OCI-LY1 (cell line): ENCODE measurements around the gene MYH16.

Experiments used
- H2AFZ ChIP-seq: fragments of 200-600 bp; sonication (generic), shearing (Covaris generic); 2 replicates; pipeline ENCODE4 v1.6.0; 2014; ENCODE audit warnings: antibody characterized with exemption, mild to moderate bottlenecking, low read length
- H3F3A ChIP-seq: fragments of 200-600 bp; sonication (generic), shearing (Covaris generic); 2 replicates; pipeline ENCODE4 v1.6.0; 2014; ENCODE audit warnings: mild to moderate bottlenecking, antibody characterized with exemption, low read length, moderate library complexity; ENCODE audit not compliant: insufficient read depth
- H3K27ac ChIP-seq: fragments of 200-600 bp; sonication (generic); 2 replicates; pipeline ENCODE4 v1.5.1; 2014; ENCODE audit warnings: low read length, mixed run types, mild to moderate bottlenecking, low read depth; ENCODE audit not compliant: poor library complexity, severe bottlenecking
- H3K27me3 ChIP-seq: fragments of 200-600 bp; sonication (generic); 2 replicates; pipeline ENCODE4 v1.6.0; 2014; ENCODE audit warnings: antibody characterized with exemption, mild to moderate bottlenecking, low read length, moderate library complexity; ENCODE audit not compliant: insufficient read depth
- H3K36me3 ChIP-seq: fragments of 200-600 bp; sonication (generic); 2 replicates; pipeline ENCODE4 v1.6.1; 2014; ENCODE audit warnings: mild to moderate bottlenecking, antibody characterized with exemption, low read length, moderate library complexity, mixed read lengths; ENCODE audit not compliant: insufficient read depth
- H3K4me1 ChIP-seq: fragments of 200-600 bp; sonication (generic); 2 replicates; pipeline ENCODE4 v1.5.1; 2014; ENCODE audit warnings: mild to moderate bottlenecking, low read length, moderate library complexity; ENCODE audit not compliant: insufficient read depth, severe bottlenecking
- H3K4me2 ChIP-seq: fragments of 200-600 bp; sonication (generic), shearing (Covaris generic); 2 replicates; pipeline ENCODE4 v1.6.1; 2014; ENCODE audit warnings: low read length
- H3K4me3 ChIP-seq: fragments of 200-600 bp; sonication (generic); 2 replicates; pipeline ENCODE4 v1.5.1; 2014; ENCODE audit warnings: low read length, low read depth, mild to moderate bottlenecking, mixed read lengths; ENCODE audit not compliant: poor library complexity, severe bottlenecking
- H3K79me2 ChIP-seq: fragments of 200-600 bp; shearing (Covaris generic); 2 replicates; pipeline ENCODE4 v1.6.1; 2016; ENCODE audit warnings: mixed run types, low read length, mixed read lengths; ENCODE audit not compliant: insufficient read depth
- H3K9ac ChIP-seq: fragments of 200-600 bp; sonication (generic), shearing (Covaris generic); 2 replicates; pipeline ENCODE4 v1.6.1; 2014; ENCODE audit warnings: mild to moderate bottlenecking, low read length, mixed read lengths
- H3K9me2 ChIP-seq: fragments of 200-600 bp; sonication (generic), shearing (Covaris generic); 2 replicates; pipeline ENCODE4 v1.6.1; 2014; ENCODE audit warnings: low read depth, mild to moderate bottlenecking, low read length, mixed read lengths
- H3K9me3 ChIP-seq: fragments of 200-600 bp; shearing (Covaris generic); 2 replicates; pipeline ENCODE4 v1.6.1; 2014; ENCODE audit warnings: low read length, mixed read lengths
- H4K20me1 ChIP-seq: fragments of 200-600 bp; sonication (generic), shearing (Covaris generic); 2 replicates; pipeline ENCODE4 v1.6.0; 2016; ENCODE audit warnings: mild to moderate bottlenecking, low read length; ENCODE audit not compliant: insufficient read depth
- EZH2 ChIP-seq: fragments of 200-600 bp; sonication (generic), shearing (Covaris generic); IDR thresholded peaks from 2 replicates; pipeline ENCODE4 v1.8.0; 2017; ENCODE audit warnings: borderline replicate concordance, mixed run types, mild to moderate bottlenecking, antibody characterized with exemption, low read length, moderate library complexity, mixed read lengths
- TF ChIP-seq, protein P1 (sequence below): fragments of 200-600 bp; sonication (generic), shearing (Covaris generic); IDR thresholded peaks from 2 replicates; pipeline ENCODE4 v1.5.1; 2017; ENCODE audit warnings: mild to moderate bottlenecking, antibody characterized with exemption, low read length, moderate library complexity, mixed read lengths

The MYH16 gene

DNA sequence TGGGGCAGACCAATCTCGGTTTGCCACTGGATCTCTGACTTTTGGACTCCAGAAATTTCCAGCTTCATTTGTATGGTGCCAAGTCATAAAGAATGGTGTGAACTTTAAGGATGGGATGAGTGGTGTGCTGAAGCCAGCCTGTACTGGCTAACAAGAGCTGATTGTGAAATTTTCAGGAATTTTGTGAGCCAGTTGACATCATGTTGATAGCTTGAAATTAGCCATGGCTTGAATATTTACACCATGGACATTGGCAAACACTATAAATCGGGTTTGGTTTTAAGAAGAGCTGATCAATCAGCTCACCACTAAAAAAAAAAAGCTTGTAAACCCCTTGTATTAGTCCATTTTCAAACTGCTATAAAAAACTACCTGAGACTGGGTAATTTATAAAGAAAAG, 14.1 kb upstream of the MYH16 start:
- no peak overlapping the region for H3K4me3 ChIP-seq
- H2AFZ ChIP-seq, result no peak overlapping the region
- no peak overlapping the region for H3K9ac ChIP-seq
- H3K27me3 ChIP-seq, result peaks cover 5% of the 10 kb centered on the region; the same call in 1 of the 2 replicates
- no peaks in the 10 kb centered on the region for H3K9me3 ChIP-seq
- no peak for TF ChIP-seq EZH2
- TF ChIP-seq, protein P1, sequence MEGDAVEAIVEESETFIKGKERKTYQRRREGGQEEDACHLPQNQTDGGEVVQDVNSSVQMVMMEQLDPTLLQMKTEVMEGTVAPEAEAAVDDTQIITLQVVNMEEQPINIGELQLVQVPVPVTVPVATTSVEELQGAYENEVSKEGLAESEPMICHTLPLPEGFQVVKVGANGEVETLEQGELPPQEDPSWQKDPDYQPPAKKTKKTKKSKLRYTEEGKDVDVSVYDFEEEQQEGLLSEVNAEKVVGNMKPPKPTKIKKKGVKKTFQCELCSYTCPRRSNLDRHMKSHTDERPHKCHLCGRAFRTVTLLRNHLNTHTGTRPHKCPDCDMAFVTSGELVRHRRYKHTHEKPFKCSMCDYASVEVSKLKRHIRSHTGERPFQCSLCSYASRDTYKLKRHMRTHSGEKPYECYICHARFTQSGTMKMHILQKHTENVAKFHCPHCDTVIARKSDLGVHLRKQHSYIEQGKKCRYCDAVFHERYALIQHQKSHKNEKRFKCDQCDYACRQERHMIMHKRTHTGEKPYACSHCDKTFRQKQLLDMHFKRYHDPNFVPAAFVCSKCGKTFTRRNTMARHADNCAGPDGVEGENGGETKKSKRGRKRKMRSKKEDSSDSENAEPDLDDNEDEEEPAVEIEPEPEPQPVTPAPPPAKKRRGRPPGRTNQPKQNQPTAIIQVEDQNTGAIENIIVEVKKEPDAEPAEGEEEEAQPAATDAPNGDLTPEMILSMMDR, result no peak
- no peaks in the 10 kb centered on the region for H3K9me2 ChIP-seq
- H3K4me2 ChIP-seq, result no peak overlapping the region
- no peak overlapping the region for H3K27ac ChIP-seq
- H3K79me2 ChIP-seq, result no peaks in the 10 kb centered on the region
- H3K4me1 ChIP-seq, result no peaks in the 10 kb centered on the region
- no peaks in the 10 kb centered on the region for H3F3A ChIP-seq
- no peaks in the 10 kb centered on the region for H3K36me3 ChIP-seq
- no peaks in the 10 kb centered on the region for H4K20me1 ChIP-seq

DNA sequence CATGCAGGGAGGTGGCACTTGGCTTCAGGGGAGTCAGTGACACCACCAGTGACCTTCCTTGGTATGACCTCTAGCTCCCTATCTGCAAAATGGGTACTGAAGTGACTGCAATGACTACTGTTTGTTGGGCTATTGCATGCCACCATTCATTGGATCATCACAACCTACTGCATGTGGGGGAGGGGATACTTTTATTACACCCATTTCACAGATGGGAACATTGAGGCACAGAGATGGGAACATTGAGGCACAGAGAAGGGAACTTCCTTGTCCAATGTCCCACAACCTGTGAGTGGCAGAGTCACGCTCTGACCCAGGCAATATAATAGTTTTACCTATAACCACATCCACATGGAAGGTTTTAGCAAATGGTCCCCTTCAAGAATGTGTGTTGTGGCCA, 12.2 kb upstream of the MYH16 start:
- Histone ChIP-seq H3F3A (no peaks in the 10 kb centered on the region), H3K4me3 (no peak overlapping the region)

DNA sequence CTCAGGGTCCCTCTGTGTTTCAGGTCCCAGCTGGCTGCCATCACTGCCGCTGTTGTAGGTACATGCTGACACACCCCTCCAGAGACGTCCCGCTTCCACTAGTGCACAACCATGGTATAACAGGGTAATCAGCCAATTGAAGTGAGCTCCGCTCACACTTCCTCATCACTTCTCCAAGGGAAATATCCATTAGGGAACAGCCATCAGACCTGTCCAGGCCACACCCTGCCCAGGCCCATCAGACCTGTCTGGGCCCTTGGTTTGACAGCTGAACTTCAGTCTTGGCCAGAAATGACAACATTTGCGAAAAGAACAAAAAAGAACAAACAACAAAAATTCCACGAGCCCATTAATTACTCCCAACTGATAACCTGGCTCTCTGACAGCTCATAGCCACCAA, 11.0 kb upstream of the MYH16 start:
- no peak overlapping the region for H3K9ac ChIP-seq
- H3K4me2 ChIP-seq, result no peak overlapping the region
- H3K9me3 ChIP-seq, result no peaks in the 10 kb centered on the region
- H3K4me3 ChIP-seq, result no peak overlapping the region
- no peak overlapping the region for H3K27ac ChIP-seq
- no peak overlapping the region for H2AFZ ChIP-seq
- H3K27me3 ChIP-seq, result peaks cover 6% of the 10 kb centered on the region; the same call in 1 of the 2 replicates
- H3K4me1 ChIP-seq, result no peaks in the 10 kb centered on the region
- no peaks in the 10 kb centered on the region for H3F3A ChIP-seq
- H3K36me3 ChIP-seq, result no peaks in the 10 kb centered on the region
- no peaks in the 10 kb centered on the region for H3K79me2 ChIP-seq
- no peak for TF ChIP-seq EZH2
- TF ChIP-seq, protein P1, result no peak
- H4K20me1 ChIP-seq, result no peaks in the 10 kb centered on the region
- H3K9me2 ChIP-seq, result no peaks in the 10 kb centered on the region

More for the DNA sequence above, 12.2 kb upstream of the MYH16 start:
- Histone ChIP-seq H3K9me2 (no peaks in the 10 kb centered on the region), H4K20me1 (no peaks in the 10 kb centered on the region), H3K27ac (no peak overlapping the region), H3K9me3 (no peaks in the 10 kb centered on the region), H3K79me2 (no peaks in the 10 kb centered on the region), H3K4me1 (no peaks in the 10 kb centered on the region), H3K4me2 (no peak overlapping the region), H3K27me3 (peaks cover 10% of the 10 kb centered on the region; the same call in 1 of the 2 replicates), H3K36me3 (no peaks in the 10 kb centered on the region), H2AFZ (no peak overlapping the region), H3K9ac (no peak overlapping the region)
- TF ChIP-seq EZH2, result no peak
- TF ChIP-seq, protein P1, result no peak
